GM19351 (cell line): ENCODE measurements around the gene COL4A2.
"Not testable (repeated sequence)": the region's sequence is repeated elsewhere in the genome, so short reads cannot be mapped to it uniquely, and the experiment has no call there.

Source experiments
- ATAC-seq: cut with Tn5 transposase; IDR thresholded peaks from one replicate; pipeline ENCODE4 v1.9.1; 2021; ENCODE audit warnings: mild to moderate bottlenecking, moderate library complexity; ENCODE audit not compliant: unreplicated experiment

The COL4A2 gene

GRCh38 chr13:110484290-110485048 lies 177.4 kb downstream of the COL4A2 start:
- ATAC-seq = no peak

- ATAC-seq = no peak
Measured at GRCh38 chr13:110485604-110486003, 178.5 kb downstream of the COL4A2 start.

- no peak for ATAC-seq
Measured at GRCh38 chr13:110486061-110486715, 179.1 kb downstream of the COL4A2 start.

- ATAC-seq = not testable (repeated sequence)
Measured at GRCh38 chr13:110486880-110487279, 179.8 kb downstream of the COL4A2 start.

- no peak for ATAC-seq
Measured at GRCh38 chr13:110490009-110490770, 183.1 kb downstream of the COL4A2 start.

- ATAC-seq = no peak
Measured at GRCh38 chr13:110491869-110492678, 185.0 kb downstream of the COL4A2 start.

GRCh38 chr13:110492679-110493593 lies 185.9 kb downstream of the COL4A2 start:
- no peak for ATAC-seq

GRCh38 chr13:110493613-110494012 lies 186.5 kb downstream of the COL4A2 start:
- no peak for ATAC-seq

- no peak for ATAC-seq
Measured at GRCh38 chr13:110495376-110495775, 188.3 kb downstream of the COL4A2 start.

GRCh38 chr13:110495881-110496280 lies 188.8 kb downstream of the COL4A2 start:
- no peak for ATAC-seq

- no peak for ATAC-seq
Measured at GRCh38 chr13:110496281-110496680, 189.2 kb downstream of the COL4A2 start.

- no peak for ATAC-seq
Measured at GRCh38 chr13:110497003-110497402, 189.9 kb downstream of the COL4A2 start.

GRCh38 chr13:110497896-110498295 lies 190.8 kb downstream of the COL4A2 start:
- ATAC-seq = not testable (repeated sequence)

GRCh38 chr13:110498327-110498726 lies 191.2 kb downstream of the COL4A2 start:
- ATAC-seq = no peak

GRCh38 chr13:110498765-110499164 lies 191.7 kb downstream of the COL4A2 start:
- no peak for ATAC-seq

- no peak for ATAC-seq
Measured at GRCh38 chr13:110499621-110500281, 192.7 kb downstream of the COL4A2 start.

- ATAC-seq = no peak
Measured at GRCh38 chr13:110500341-110500740, 193.3 kb downstream of the COL4A2 start.

- no peak for ATAC-seq
Measured at GRCh38 chr13:110501188-110501587, 194.1 kb downstream of the COL4A2 start.
